Neural progenitor cell (in vitro differentiated cells): ENCODE measurements around the gene CST9. TPM values are rescaled to one million over a fixed set of nuclear protein-coding genes. Genes with fewer than 3 reads are reported as not detected.

ENCODE experiments used
- DNase-seq: peaks from one replicate; pipeline ENCODE4 v3.0.0-alpha.2; 2016; ENCODE audit warnings: low spot score
- H2AFZ ChIP-seq: fragments of 200-600 bp; sonication (generic); replicated peaks from 2 replicates; pipeline ENCODE4 v1.6.1; 2016; ENCODE audit warnings: antibody characterized with exemption
- H3F3A ChIP-seq: fragments of 200-600 bp; sonication (generic); 2 replicates; pipeline ENCODE4 v1.6.1; 2016; ENCODE audit warnings: antibody characterized with exemption, low read depth
- H3K27ac ChIP-seq: fragments of 200-600 bp; sonication (generic); 2 replicates; pipeline ENCODE4 v1.5.1; 2016; ENCODE audit warnings: mild to moderate bottlenecking
- H3K27me3 ChIP-seq: fragments of 200-600 bp; sonication (generic); 2 replicates; pipeline ENCODE4 v1.6.1; 2016; ENCODE audit warnings: mild to moderate bottlenecking, moderate library complexity
- H3K36me3 ChIP-seq: fragments of 200-600 bp; sonication (generic); 2 replicates; pipeline ENCODE4 v1.5.1; 2016
- H3K4me1 ChIP-seq: fragments of 200-600 bp; sonication (generic); 2 replicates; pipeline ENCODE4 v1.6.1; 2016; ENCODE audit warnings: mixed run types
- H3K4me2 ChIP-seq: fragments of 200-600 bp; sonication (generic); 2 replicates; pipeline ENCODE4 v1.6.1; 2016
- H3K4me3 ChIP-seq: fragments of 200-600 bp; sonication (generic); 2 replicates; pipeline ENCODE4 v1.5.1; 2016
- H3K79me2 ChIP-seq: fragments of 200-600 bp; sonication (generic); 2 replicates; pipeline ENCODE4 v1.6.1; 2016; ENCODE audit warnings: low read depth
- H3K9ac ChIP-seq: fragments of 200-600 bp; sonication (generic); 2 replicates; pipeline ENCODE4 v1.6.1; 2016
- H3K9me3 ChIP-seq: fragments of 200-600 bp; sonication (generic); 2 replicates; pipeline ENCODE4 v1.5.1; 2016; ENCODE audit warnings: low read depth
- H4K20me1 ChIP-seq: fragments of 200-600 bp; sonication (generic); 2 replicates; pipeline ENCODE4 v1.6.1; 2016; ENCODE audit warnings: low read depth
- H3K27ac Mint-ChIP-seq: 3 replicates; pipeline ENCODE4 v1.8.0; 2021; ENCODE audit warnings: mixed read lengths
- H3K27me3 Mint-ChIP-seq: 2 replicates; pipeline ENCODE4 v1.8.0; 2022; ENCODE audit warnings: low read depth, mild to moderate bottlenecking, inconsistent platforms, moderate library complexity, mixed read lengths; ENCODE audit not compliant: insufficient read depth
- H3K36me3 Mint-ChIP-seq: 3 replicates; pipeline ENCODE4 v1.8.0; 2021; ENCODE audit warnings: mixed read lengths
- H3K4me1 Mint-ChIP-seq: 3 replicates; pipeline ENCODE4 v1.8.0; 2021; ENCODE audit warnings: mixed read lengths
- H3K4me3 Mint-ChIP-seq: 3 replicates; pipeline ENCODE4 v1.8.0; 2021; ENCODE audit warnings: mild to moderate bottlenecking, moderate library complexity, mixed read lengths
- H3K9me3 Mint-ChIP-seq: 3 replicates; pipeline ENCODE4 v1.8.0; 2020; ENCODE audit warnings: mixed read lengths
- EZH2 ChIP-seq: fragments of 200-600 bp; sonication (generic); IDR thresholded peaks from 2 replicates; pipeline ENCODE4 v1.6.1; 2017; ENCODE audit warnings: antibody characterized with exemption, mild to moderate bottlenecking, moderate library complexity
- EZH2phosphoT487 ChIP-seq: fragments of 200-600 bp; sonication (generic); IDR thresholded peaks from 2 replicates; pipeline ENCODE4 v1.6.1; 2017; ENCODE audit warnings: antibody characterized with exemption
- total RNA-seq: library from RNA; depleted of rRNA; stranded (reverse); fragments of >200 nt; gene quantifications from 2 replicates; pipeline ENCODE4 v1.2.3, GENCODE V29; 2015; ENCODE audit warnings: low replicate concordance
- TF ChIP-seq, protein P1 (sequence below): fragments of 200-600 bp; sonication (generic); IDR thresholded peaks from 2 replicates; pipeline ENCODE4 v1.5.1; 2017; ENCODE audit warnings: antibody characterized with exemption, mild to moderate bottlenecking

The CST9 gene
- total RNA-seq, 1 donor from 2014 or later, result not detected

DNA sequence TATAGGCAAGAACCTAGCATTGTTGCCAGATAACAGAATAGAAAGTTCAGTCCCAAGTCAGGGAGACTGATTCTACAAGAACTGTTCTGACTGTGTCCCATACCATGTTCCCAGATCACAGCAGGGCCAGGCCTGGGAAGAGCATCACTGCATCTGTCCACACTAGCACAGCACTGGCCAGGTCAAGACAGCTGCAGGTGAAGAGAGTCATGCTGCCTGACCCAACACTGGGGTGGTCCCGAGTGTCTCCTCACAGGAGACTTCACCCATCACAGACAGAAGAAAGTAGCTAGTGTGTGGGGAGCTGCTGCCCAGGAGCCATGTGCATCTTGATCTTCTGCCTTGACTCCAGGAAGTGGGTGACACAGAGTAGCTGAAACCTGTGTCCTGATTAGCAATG, 36.1 kb downstream of the CST9 start:
- Mint-ChIP-seq H3K36me3 (no peaks in the 10 kb centered on the region), H3K27me3 (peaks cover 3% of the 10 kb centered on the region), H3K9me3 (peaks cover 5% of the 10 kb centered on the region), H3K27ac (no peak overlapping the region), H3K4me3 (no peak overlapping the region), H3K4me1 (peaks cover 2% of the 10 kb centered on the region)
- Histone ChIP-seq H3K9ac (no peak overlapping the region), H3K4me1 (no peaks in the 10 kb centered on the region), H3K27me3 (no peaks in the 10 kb centered on the region), H3K79me2 (no peaks in the 10 kb centered on the region), H3K4me2 (no peak overlapping the region), H3F3A (no peaks in the 10 kb centered on the region), H3K9me3 (peaks cover 5% of the 10 kb centered on the region), H3K27ac (no peak overlapping the region), H3K36me3 (no peaks in the 10 kb centered on the region), H2AFZ (no peak overlapping the region), H4K20me1 (no peaks in the 10 kb centered on the region), H3K4me3 (no peak overlapping the region)
- TF ChIP-seq EZH2phosphoT487, result no peak
- TF ChIP-seq EZH2, result no peak
- TF ChIP-seq, protein P1, sequence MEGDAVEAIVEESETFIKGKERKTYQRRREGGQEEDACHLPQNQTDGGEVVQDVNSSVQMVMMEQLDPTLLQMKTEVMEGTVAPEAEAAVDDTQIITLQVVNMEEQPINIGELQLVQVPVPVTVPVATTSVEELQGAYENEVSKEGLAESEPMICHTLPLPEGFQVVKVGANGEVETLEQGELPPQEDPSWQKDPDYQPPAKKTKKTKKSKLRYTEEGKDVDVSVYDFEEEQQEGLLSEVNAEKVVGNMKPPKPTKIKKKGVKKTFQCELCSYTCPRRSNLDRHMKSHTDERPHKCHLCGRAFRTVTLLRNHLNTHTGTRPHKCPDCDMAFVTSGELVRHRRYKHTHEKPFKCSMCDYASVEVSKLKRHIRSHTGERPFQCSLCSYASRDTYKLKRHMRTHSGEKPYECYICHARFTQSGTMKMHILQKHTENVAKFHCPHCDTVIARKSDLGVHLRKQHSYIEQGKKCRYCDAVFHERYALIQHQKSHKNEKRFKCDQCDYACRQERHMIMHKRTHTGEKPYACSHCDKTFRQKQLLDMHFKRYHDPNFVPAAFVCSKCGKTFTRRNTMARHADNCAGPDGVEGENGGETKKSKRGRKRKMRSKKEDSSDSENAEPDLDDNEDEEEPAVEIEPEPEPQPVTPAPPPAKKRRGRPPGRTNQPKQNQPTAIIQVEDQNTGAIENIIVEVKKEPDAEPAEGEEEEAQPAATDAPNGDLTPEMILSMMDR, result no peak
- no peak for DNase-seq

DNA sequence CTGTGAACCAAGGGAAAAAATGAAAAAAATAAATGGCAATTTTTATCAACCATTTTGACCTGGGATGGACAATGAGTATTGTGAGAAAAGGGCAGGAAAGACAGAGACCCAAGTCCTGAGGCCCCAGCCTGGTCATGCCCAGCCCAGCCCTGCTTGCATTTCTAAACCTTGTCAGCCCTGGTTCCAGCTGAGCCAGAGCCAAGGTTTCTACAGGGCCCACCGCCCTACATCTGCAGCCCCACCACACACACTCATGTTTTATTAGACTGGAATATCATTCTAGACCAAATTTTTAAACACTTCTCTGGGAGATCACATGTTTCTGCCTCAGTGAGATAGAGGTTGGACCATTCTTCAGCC, 36.8 kb downstream of the CST9 start:
- Mint-ChIP-seq H3K4me3 (no peak overlapping the region), H3K27ac (no peak overlapping the region), H3K27me3 (peaks cover 3% of the 10 kb centered on the region), H3K9me3 (peaks cover 5% of the 10 kb centered on the region), H3K36me3 (no peaks in the 10 kb centered on the region), H3K4me1 (peaks cover 2% of the 10 kb centered on the region)
- Histone ChIP-seq H4K20me1 (no peaks in the 10 kb centered on the region), H2AFZ (no peak overlapping the region), H3K4me2 (no peak overlapping the region), H3K9me3 (peaks cover 5% of the 10 kb centered on the region), H3K36me3 (no peaks in the 10 kb centered on the region), H3K79me2 (no peaks in the 10 kb centered on the region), H3F3A (no peaks in the 10 kb centered on the region), H3K4me1 (no peaks in the 10 kb centered on the region), H3K4me3 (no peak overlapping the region), H3K27ac (no peak overlapping the region), H3K9ac (no peak overlapping the region), H3K27me3 (no peaks in the 10 kb centered on the region)
- DNase-seq, result no peak
- TF ChIP-seq EZH2 (no peak), EZH2phosphoT487 (no peak)
- TF ChIP-seq, protein P1, result no peak

DNA sequence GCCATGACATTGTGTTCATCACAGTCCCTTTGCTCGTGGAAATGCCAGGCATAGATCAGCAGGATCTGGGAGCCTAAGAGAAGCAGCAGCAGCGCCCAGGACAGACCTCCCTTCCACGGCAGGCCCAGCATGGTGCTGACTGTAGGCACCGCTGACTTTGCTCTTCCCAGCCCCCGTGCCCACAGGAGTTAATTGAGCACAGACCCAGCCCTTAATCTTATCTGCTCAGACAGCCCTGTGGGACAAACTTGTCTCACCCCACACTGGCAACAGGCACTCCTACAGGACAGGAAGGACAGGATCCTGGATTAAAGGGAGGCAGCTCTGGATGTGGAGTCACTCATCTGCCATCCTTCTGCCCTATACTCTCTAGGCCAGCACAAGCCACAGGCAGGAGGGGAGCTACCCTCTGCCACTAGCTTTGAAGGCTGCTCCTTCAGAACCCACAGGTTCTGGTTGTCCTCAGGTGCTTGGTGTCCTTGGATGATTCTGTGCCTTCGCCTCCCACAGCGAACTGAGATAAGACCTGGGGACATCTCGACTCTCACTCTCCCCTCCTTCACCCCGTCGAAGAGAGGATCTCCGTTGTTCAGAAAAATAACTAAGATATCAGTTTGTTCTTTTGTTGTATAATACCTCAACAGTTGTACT, 37.3 kb downstream of the CST9 start, which contains the start of gene CST9L:
Gene CST9L, minus strand, starts transcription at position 165 of the 651 bp plus-strand sequence. Its CDS starts 34 bp downstream, at position 131.
- no peak within 1 kb of the TSS for H3K27ac ChIP-seq
- Mint-ChIP-seq H3K36me3 (no peaks in the 10 kb centered on the region), H3K4me1 (peaks cover 2% of the 10 kb centered on the region), H3K9me3 (peaks cover 8% of the 10 kb centered on the region), H3K4me3 (no peak within 1 kb of the TSS), H3K27me3 (peaks cover 3% of the 10 kb centered on the region), H3K27ac (no peak within 1 kb of the TSS)
- no peaks in the 10 kb centered on the region for H3K36me3 ChIP-seq
- DNase-seq, result no peak
- H3K27me3 ChIP-seq, result no peaks in the 10 kb centered on the region
- H3K4me2 ChIP-seq, result no peak within 1 kb of the TSS
- H2AFZ ChIP-seq, result no peak within 1 kb of the TSS
- no peak within 1 kb of the TSS for H3K4me3 ChIP-seq
- H3K9ac ChIP-seq, result no peak within 1 kb of the TSS
- H4K20me1 ChIP-seq, result no peaks in the 10 kb centered on the region
- H3K9me3 ChIP-seq, result peaks cover 5% of the 10 kb centered on the region
- no peaks in the 10 kb centered on the region for H3F3A ChIP-seq
- no peaks in the 10 kb centered on the region for H3K4me1 ChIP-seq
- H3K79me2 ChIP-seq, result no peaks in the 10 kb centered on the region
- TF ChIP-seq, protein P1, result no peak
- TF ChIP-seq EZH2, result no peak
- no peak for TF ChIP-seq EZH2phosphoT487
